ENCODE data around the gene SYK.

Gene SYK

GRCh38 chr9:90925581-90926257 is 124.1 kb downstream of the SYK start:
- no peak for TF ChIP-seq CTCF (IDR thresholded peaks at IDR 0.05)
- Histone ChIP-seq H3K27me3 (peaks cover 33% of the 10 kb centered on the region), H3K9me3 (no peaks in the 10 kb centered on the region), H3K36me3 (no peaks in the 10 kb centered on the region), H3K4me1 (ENCODE audit: control insufficient read depth in 1 of 2, insufficient read depth in 1 of 2, low read depth in 1 of 2, low read length in 1 of 2) (no peaks in the 10 kb centered on the region), H3K27ac (no peak overlapping the region), H3K4me3 (ENCODE audit: low read depth in 1 of 2, low read length in 1 of 2) (no peak overlapping the region)

- Histone ChIP-seq H3K36me3 (no peaks in the 10 kb centered on the region), H3K4me3 (ENCODE audit: low read depth in 1 of 2, low read length in 1 of 2) (no peak overlapping the region), H3K9me3 (no peaks in the 10 kb centered on the region), H3K27ac (no peak overlapping the region), H3K4me1 (ENCODE audit: control insufficient read depth in 1 of 2, insufficient read depth in 1 of 2, low read depth in 1 of 2, low read length in 1 of 2) (no peaks in the 10 kb centered on the region), H3K27me3 (peaks cover 45% of the 10 kb centered on the region)
- TF ChIP-seq CTCF (IDR thresholded peaks at IDR 0.05) = no peak
Measured at GRCh38 chr9:90926936-90927335, 125.3 kb downstream of the SYK start.

GRCh38 chr9:90927496-90927895 is 125.9 kb downstream of the SYK start:
- Histone ChIP-seq H3K9me3 (no peaks in the 10 kb centered on the region), H3K36me3 (no peaks in the 10 kb centered on the region), H3K27me3 (peaks cover 45% of the 10 kb centered on the region), H3K27ac (no peak overlapping the region), H3K4me3 (ENCODE audit: low read depth in 1 of 2, low read length in 1 of 2) (no peak overlapping the region), H3K4me1 (ENCODE audit: control insufficient read depth in 1 of 2, insufficient read depth in 1 of 2, low read depth in 1 of 2, low read length in 1 of 2) (no peaks in the 10 kb centered on the region)
- no peak for TF ChIP-seq CTCF (IDR thresholded peaks at IDR 0.05)

GRCh38 chr9:90929626-90930025 is 128.0 kb downstream of the SYK start:
- Histone ChIP-seq H3K9me3 (no peaks in the 10 kb centered on the region), H3K4me1 (ENCODE audit: control insufficient read depth in 1 of 2, insufficient read depth in 1 of 2, low read depth in 1 of 2, low read length in 1 of 2) (no peaks in the 10 kb centered on the region), H3K27me3 (peaks cover 34% of the 10 kb centered on the region), H3K4me3 (ENCODE audit: low read depth in 1 of 2, low read length in 1 of 2) (no peak overlapping the region), H3K27ac (no peak overlapping the region), H3K36me3 (no peaks in the 10 kb centered on the region)
- no peak for TF ChIP-seq CTCF (IDR thresholded peaks at IDR 0.05)

GRCh38 chr9:90933468-90933867 is 131.8 kb downstream of the SYK start:
- TF ChIP-seq CTCF (IDR thresholded peaks at IDR 0.05) = no peak
- Histone ChIP-seq H3K27me3 (peaks cover 18% of the 10 kb centered on the region), H3K27ac (no peak overlapping the region), H3K9me3 (no peaks in the 10 kb centered on the region), H3K4me1 (ENCODE audit: control insufficient read depth in 1 of 2, insufficient read depth in 1 of 2, low read depth in 1 of 2, low read length in 1 of 2) (no peaks in the 10 kb centered on the region), H3K4me3 (ENCODE audit: low read depth in 1 of 2, low read length in 1 of 2) (no peak overlapping the region), H3K36me3 (no peaks in the 10 kb centered on the region)
